ENCODE results near the gene CWC15.

The CWC15 gene

DNA sequence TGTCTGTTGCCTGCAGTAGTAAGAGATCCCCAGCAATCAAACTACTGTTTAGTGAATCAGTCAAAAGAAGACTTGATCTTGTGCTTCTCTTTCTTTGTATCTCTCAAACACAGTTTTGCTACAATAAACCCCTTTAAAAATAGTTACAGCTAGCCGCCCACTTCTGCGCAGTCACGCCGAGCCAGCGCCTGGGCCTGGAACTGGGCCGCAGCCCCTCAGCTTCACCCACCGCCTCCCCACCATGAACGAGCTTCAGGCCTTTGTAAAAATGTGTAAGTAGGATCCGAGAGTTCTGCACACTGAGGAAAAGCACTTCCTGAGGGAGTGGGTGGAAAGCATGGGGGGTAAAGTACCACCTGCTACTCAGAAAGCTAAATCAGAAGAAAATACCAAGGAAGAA lies 60.5 kb downstream of the CWC15 start:
- DNase-seq: no peak

Measured in NCI-H2081 (cell line).